Adrenal gland (tissue), 5 donors: ENCODE measurements around the gene IL1RL2.

Source experiments
- POLR2A ChIP-seq, 2 donors: fragments of 450-650 bp; IDR thresholded peaks; one replicate each; pipeline ENCODE4 v1.6.1; 2017; ENCODE audit warnings: antibody characterized with exemption in 2 of 2, mild to moderate bottlenecking in 2 of 2, moderate library complexity in 1 of 2
- TF ChIP-seq, protein P1 (sequence below), 6 experiments: fragments of 450-650 bp in 4 of 6; fragments of 200-600 bp in 2 of 6; sonication (generic) in 1 of 6; IDR thresholded peaks; 1 replicate in 5 of 6; 2 replicates in 1 of 6; pipeline versions ENCODE4 v1.5.1 to v1.8.0; 2016 to 2021; ENCODE audit warnings: antibody characterized with exemption in 6 of 6, mild to moderate bottlenecking in 2 of 6, moderate library complexity in 1 of 6
- donor health status: DM: no; HTN: no; CAD: no.

DNA sequence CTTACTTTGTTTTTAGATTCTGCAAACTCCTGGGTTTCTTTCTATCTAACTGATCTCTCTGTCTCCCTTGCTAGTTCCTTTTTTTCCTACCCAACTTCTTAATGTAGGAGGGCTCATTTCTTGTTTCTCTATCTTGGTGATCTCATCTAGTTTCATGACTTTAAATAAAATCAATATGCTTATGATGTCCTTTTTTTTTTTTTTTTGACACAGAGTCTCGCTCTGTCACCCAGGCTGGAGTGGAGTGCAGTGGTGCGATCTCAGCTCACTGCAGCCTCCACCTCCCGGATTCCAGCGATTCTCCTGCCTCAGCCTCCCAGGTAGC is 82.3 kb downstream of the IL1RL2 start:
- no peak for TF ChIP-seq POLR2A (IDR thresholded peaks at IDR 0.05)
- TF ChIP-seq, protein P1, sequence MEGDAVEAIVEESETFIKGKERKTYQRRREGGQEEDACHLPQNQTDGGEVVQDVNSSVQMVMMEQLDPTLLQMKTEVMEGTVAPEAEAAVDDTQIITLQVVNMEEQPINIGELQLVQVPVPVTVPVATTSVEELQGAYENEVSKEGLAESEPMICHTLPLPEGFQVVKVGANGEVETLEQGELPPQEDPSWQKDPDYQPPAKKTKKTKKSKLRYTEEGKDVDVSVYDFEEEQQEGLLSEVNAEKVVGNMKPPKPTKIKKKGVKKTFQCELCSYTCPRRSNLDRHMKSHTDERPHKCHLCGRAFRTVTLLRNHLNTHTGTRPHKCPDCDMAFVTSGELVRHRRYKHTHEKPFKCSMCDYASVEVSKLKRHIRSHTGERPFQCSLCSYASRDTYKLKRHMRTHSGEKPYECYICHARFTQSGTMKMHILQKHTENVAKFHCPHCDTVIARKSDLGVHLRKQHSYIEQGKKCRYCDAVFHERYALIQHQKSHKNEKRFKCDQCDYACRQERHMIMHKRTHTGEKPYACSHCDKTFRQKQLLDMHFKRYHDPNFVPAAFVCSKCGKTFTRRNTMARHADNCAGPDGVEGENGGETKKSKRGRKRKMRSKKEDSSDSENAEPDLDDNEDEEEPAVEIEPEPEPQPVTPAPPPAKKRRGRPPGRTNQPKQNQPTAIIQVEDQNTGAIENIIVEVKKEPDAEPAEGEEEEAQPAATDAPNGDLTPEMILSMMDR (IDR thresholded peaks at IDR 0.05) = no peak
